Measurements from ENCODE around the gene IMMT. TPM values are rescaled to one million over a fixed set of nuclear protein-coding genes. Genes with fewer than 3 reads are reported as not detected.
A peak's percentile ranks its signal among the peaks of the same experiment; 100 is the strongest.

Gene IMMT
- total and polyA plus RNA-seq, 2 donors (not counting 3 experiments of a cell fraction or from before 2014, with no cell fraction given), result 35.6 to 112 TPM

GRCh38 chr2:86143926-86144685 is 51.2 kb downstream of the IMMT start:
- intact Hi-C loops (cut with micrococcal nuclease) (no loop called here), dilution Hi-C loops (cut with MboI; ENCODE audit: extremely low pct_ligation_motif_present, low sequenced_read_pairs) (no loop called here)
- FAIRE-seq (no peak), DNase-seq (ENCODE audit: low read depth, low spot score) (no peak)
- Histone ChIP-seq H3K4me1 (ENCODE audit: control insufficient read depth, extremely low read depth, insufficient read depth, low read length) (no peaks in the 10 kb centered on the region), H2AFZ (ENCODE audit: low read depth, low read length) (no peak overlapping the region), H3K4me2 (ENCODE audit: insufficient read depth, low read length) (no peak overlapping the region), H3K4me3 (replicated peaks in 1 of 3; ENCODE audit: insufficient read depth in 1 of 3, low read depth in 1 of 3, low read length in 3 of 3) (no peak overlapping the region), H3K36me3 (ENCODE audit: control insufficient read depth in 2 of 2, extremely low read depth in 1 of 2, insufficient read depth in 2 of 2, low read length in 2 of 2) (peaks cover 19 to 20% of the 10 kb centered on the region in 2 experiments), H4K20me1 (replicated peaks; ENCODE audit: control insufficient read depth, extremely low read depth, insufficient read depth, low read length) (no peaks in the 10 kb centered on the region), H3K9me1 (replicated peaks; ENCODE audit: control insufficient read depth, extremely low read depth, insufficient read depth, low read length) (no peaks in the 10 kb centered on the region), H3K27ac (ENCODE audit: insufficient read depth, low read depth, low read length) (no peak overlapping the region), H3K9me3 (replicated peaks; ENCODE audit: control insufficient read depth, insufficient read depth, low read length) (no peaks in the 10 kb centered on the region), H3K9ac (replicated peaks; ENCODE audit: extremely low read depth, insufficient read depth, low read length) (no peak overlapping the region), H3K79me2 (ENCODE audit: control insufficient read depth, insufficient read depth, low read length) (no peaks in the 10 kb centered on the region), H3K27me3 (ENCODE audit: control insufficient read depth in 2 of 2, insufficient read depth in 2 of 2, low read length in 2 of 2) (no peaks in the 10 kb centered on the region)
- ChIA-PET CTCF (interaction anchor here (1.2 kb wide), 1 partner anchor 229 kb away, joined by 3 read pairs; no protein-coding TSS in a partner anchor), POLR2A (no interaction called here)
- TSS peak; percentile 67 for BruUV-seq (replicated peaks)
- TF ChIP-seq POLR2A (IDR thresholded peaks at IDR 0.05; ENCODE audit: low read depth, low read length) (no peak), JUN (IDR thresholded peaks at IDR 0.05; ENCODE audit: borderline replicate concordance, insufficient read depth, insufficient read length, low read depth) (no peak), FOS (IDR thresholded peaks at IDR 0.05; ENCODE audit: borderline replicate concordance, insufficient read depth, low read length) (no peak), MYC (IDR thresholded peaks at IDR 0.05; ENCODE audit: low read depth, low read length) (no peak)
- TF ChIP-seq, protein P1, sequence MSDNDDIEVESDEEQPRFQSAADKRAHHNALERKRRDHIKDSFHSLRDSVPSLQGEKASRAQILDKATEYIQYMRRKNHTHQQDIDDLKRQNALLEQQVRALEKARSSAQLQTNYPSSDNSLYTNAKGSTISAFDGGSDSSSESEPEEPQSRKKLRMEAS (IDR thresholded peaks at IDR 0.05; ENCODE audit: insufficient read depth, insufficient read length), result no peak

DNA sequence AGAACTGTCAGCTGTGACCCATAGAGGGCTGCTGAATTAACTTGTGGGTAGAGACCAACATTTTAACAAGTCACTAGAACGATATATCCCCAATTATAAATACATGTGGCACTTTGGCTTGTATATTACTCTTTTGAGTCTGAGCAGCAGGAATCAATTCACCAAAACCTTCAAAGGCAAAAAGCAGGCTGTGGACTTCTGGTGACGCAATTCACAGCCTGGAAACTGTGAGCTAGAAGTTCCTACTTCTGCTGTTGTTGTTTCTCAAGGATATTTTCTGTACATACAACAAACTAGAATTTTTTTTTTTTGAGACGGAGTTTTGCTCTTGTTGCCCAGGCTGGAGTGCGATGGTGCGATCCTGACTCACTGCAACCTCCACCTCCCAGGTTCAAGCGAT is 52.0 kb downstream of the IMMT start:
- H3K4me1 ChIP-seq (ENCODE audit: control insufficient read depth, extremely low read depth, insufficient read depth, low read length), result no peaks in the 10 kb centered on the region
- no peaks in the 10 kb centered on the region for H3K79me2 ChIP-seq (ENCODE audit: control insufficient read depth, insufficient read depth, low read length)
- no TSS peak for BruUV-seq (replicated peaks)
- no peak overlapping the region for H3K9ac ChIP-seq (replicated peaks; ENCODE audit: extremely low read depth, insufficient read depth, low read length)
- intact Hi-C loops (cut with micrococcal nuclease) (no loop called here), dilution Hi-C loops (cut with MboI; ENCODE audit: extremely low pct_ligation_motif_present, low sequenced_read_pairs) (no loop called here)
- no peaks in the 10 kb centered on the region for H3K9me3 ChIP-seq (replicated peaks; ENCODE audit: control insufficient read depth, insufficient read depth, low read length)
- FAIRE-seq (no peak), DNase-seq (ENCODE audit: low read depth, low spot score) (no peak)
- no peak overlapping the region for H3K4me3 ChIP-seq (replicated peaks in 1 of 3; ENCODE audit: insufficient read depth in 1 of 3, low read depth in 1 of 3, low read length in 3 of 3)
- peaks cover 18 to 23% of the 10 kb centered on the region in 2 experiments for H3K36me3 ChIP-seq (ENCODE audit: control insufficient read depth in 2 of 2, extremely low read depth in 1 of 2, insufficient read depth in 2 of 2, low read length in 2 of 2)
- peak; percentile 45 for TF ChIP-seq POLR2A (IDR thresholded peaks at IDR 0.05; ENCODE audit: low read depth, low read length)
- no peak for TF ChIP-seq GATA2 (IDR thresholded peaks at IDR 0.05; ENCODE audit: insufficient read depth, insufficient read length, low read depth, low read length)
- no peaks in the 10 kb centered on the region for H3K27me3 ChIP-seq (ENCODE audit: control insufficient read depth in 2 of 2, insufficient read depth in 2 of 2, low read length in 2 of 2)
- POLR2A ChIA-PET, result no interaction called here
- H4K20me1 ChIP-seq (replicated peaks; ENCODE audit: control insufficient read depth, extremely low read depth, insufficient read depth, low read length), result no peaks in the 10 kb centered on the region
- H2AFZ ChIP-seq (ENCODE audit: low read depth, low read length), result no peak overlapping the region
- no peak overlapping the region for H3K4me2 ChIP-seq (ENCODE audit: insufficient read depth, low read length)
- H3K27ac ChIP-seq (ENCODE audit: insufficient read depth, low read depth, low read length), result no peak overlapping the region
- no peaks in the 10 kb centered on the region for H3K9me1 ChIP-seq (replicated peaks; ENCODE audit: control insufficient read depth, extremely low read depth, insufficient read depth, low read length)
- CTCF ChIA-PET, result interaction anchor here (0.9 to 1.2 kb wide), 2 partner anchors 9 to 230 kb away, joined by 3 to 4 read pairs; no protein-coding TSS in a partner anchor

Measured in endothelial cell of umbilical vein (primary cell).